H9 (cell line): Measurements from ENCODE around the gene CD28. TPM values are rescaled to one million over a fixed set of nuclear protein-coding genes. Genes with fewer than 3 reads are reported as not detected.

Experiments
- DNase-seq: peaks from one replicate; pipeline ENCODE4 v3.0.0-alpha.2; 2017
- H2AFZ ChIP-seq: one replicate; pipeline ENCODE4 v1.6.1; 2013; ENCODE audit warnings: mild to moderate bottlenecking, low read length, control low read depth, moderate library complexity
- H2AK5ac ChIP-seq: 2 replicates; pipeline ENCODE4 v1.6.1; 2013; ENCODE audit warnings: low read length, control low read depth, mixed read lengths; ENCODE audit not compliant: insufficient read length
- H2BK120ac ChIP-seq: one replicate; pipeline ENCODE4 v1.6.1; 2013; ENCODE audit warnings: low read depth, mild to moderate bottlenecking, low read length, control low read depth, inconsistent platforms; ENCODE audit not compliant: poor library complexity, severe bottlenecking
- H2BK12ac ChIP-seq: 2 replicates; pipeline ENCODE4 v1.6.1; 2013; ENCODE audit warnings: low read length, control low read depth, mixed read lengths, low read depth; ENCODE audit not compliant: insufficient read length
- H2BK15ac ChIP-seq: 2 replicates; pipeline ENCODE4 v1.6.1; 2013; ENCODE audit warnings: low read depth, low read length, control low read depth
- H2BK20ac ChIP-seq: one replicate; pipeline ENCODE4 v1.6.1; 2013; ENCODE audit warnings: low read depth, mild to moderate bottlenecking, low read length, control low read depth, inconsistent platforms; ENCODE audit not compliant: poor library complexity, severe bottlenecking
- H2BK5ac ChIP-seq: 2 replicates; pipeline ENCODE4 v1.6.1; 2013; ENCODE audit warnings: low read length, control low read depth, mixed read lengths; ENCODE audit not compliant: insufficient read length
- H3K14ac ChIP-seq: 2 replicates; pipeline ENCODE4 v1.6.1; 2013; ENCODE audit warnings: low read length, control low read depth; ENCODE audit not compliant: insufficient read depth
- H3K18ac ChIP-seq: 2 replicates; pipeline ENCODE4 v1.6.1; 2013; ENCODE audit warnings: low read depth, mild to moderate bottlenecking, mixed read lengths, low read length, control low read depth; ENCODE audit not compliant: insufficient read length
- H3K23ac ChIP-seq: 2 replicates; pipeline ENCODE4 v1.6.1; 2013; ENCODE audit warnings: low read length, control low read depth, mixed read lengths, low read depth; ENCODE audit not compliant: insufficient read length
- H3K23me2 ChIP-seq: 2 replicates; pipeline ENCODE4 v1.6.1; 2013; ENCODE audit warnings: low read depth, mild to moderate bottlenecking, mixed read lengths, low read length, control low read depth; ENCODE audit not compliant: insufficient read length, poor library complexity, severe bottlenecking
- H3K27ac ChIP-seq: 2 replicates; pipeline ENCODE4 v1.5.1; 2013; ENCODE audit warnings: low read length, control low read depth, mixed read lengths, low read depth; ENCODE audit not compliant: insufficient read length
- H3K27me3 ChIP-seq: 2 replicates; pipeline ENCODE4 v1.6.1; 2013; ENCODE audit warnings: low read length, control low read depth, inconsistent platforms; ENCODE audit not compliant: insufficient read depth
- H3K4ac ChIP-seq: 2 replicates; pipeline ENCODE4 v1.6.1; 2013; ENCODE audit warnings: low read depth, mild to moderate bottlenecking, control low read depth, inconsistent platforms, low read length, moderate library complexity
- H3K4me1 ChIP-seq: 2 replicates; pipeline ENCODE4 v1.6.1; 2013; ENCODE audit warnings: low read length, control low read depth, inconsistent platforms; ENCODE audit not compliant: insufficient read depth
- H3K4me2 ChIP-seq: 2 replicates; pipeline ENCODE4 v1.6.1; 2013; ENCODE audit warnings: low read length, control low read depth, mixed read lengths; ENCODE audit not compliant: insufficient read length, insufficient read depth
- H3K56ac ChIP-seq: 2 replicates; pipeline ENCODE4 v1.6.1; 2013; ENCODE audit warnings: low read depth, mild to moderate bottlenecking, mixed read lengths, low read length, control low read depth; ENCODE audit not compliant: insufficient read length
- H3K79me1 ChIP-seq: 2 replicates; pipeline ENCODE4 v1.6.1; 2013; ENCODE audit warnings: low read depth, mild to moderate bottlenecking, moderate library complexity, low read length, control low read depth, inconsistent platforms; ENCODE audit not compliant: insufficient read depth, poor library complexity, severe bottlenecking
- H3K79me2 ChIP-seq: 2 replicates; pipeline ENCODE4 v1.6.1; 2013; ENCODE audit warnings: low read length, control low read depth, inconsistent platforms; ENCODE audit not compliant: insufficient read depth
- H3K9ac ChIP-seq: 2 replicates; pipeline ENCODE4 v1.6.1; 2013; ENCODE audit warnings: low read length, control low read depth, mixed read lengths; ENCODE audit not compliant: insufficient read length; ENCODE audit errors: extremely low read depth
- H3K9me3 ChIP-seq: one replicate; pipeline ENCODE4 v1.6.1; 2013; ENCODE audit warnings: low read depth, low read length, inconsistent platforms; ENCODE audit not compliant: control insufficient read depth
- H3T11ph ChIP-seq: one replicate; pipeline ENCODE4 v1.6.1; 2013; ENCODE audit warnings: mild to moderate bottlenecking, low read length, control low read depth, inconsistent platforms
- H4K20me1 ChIP-seq: one replicate; pipeline ENCODE4 v1.6.1; 2013; ENCODE audit not compliant: control insufficient read depth, insufficient read length, insufficient read depth
- H4K5ac ChIP-seq: 2 replicates; pipeline ENCODE4 v1.6.1; 2013; ENCODE audit warnings: low read depth, mild to moderate bottlenecking, mixed read lengths, low read length, control low read depth; ENCODE audit not compliant: insufficient read length
- H4K8ac ChIP-seq: replicated peaks from 2 replicates; pipeline ENCODE4 v1.6.1; 2013; ENCODE audit warnings: low read length, control low read depth, mixed read lengths, low read depth; ENCODE audit not compliant: insufficient read length
- H4K91ac ChIP-seq: 2 replicates; pipeline ENCODE4 v1.6.1; 2013; ENCODE audit warnings: low read depth, mild to moderate bottlenecking, moderate library complexity, mixed read lengths, low read length, control low read depth; ENCODE audit not compliant: insufficient read length
- H3K27ac Mint-ChIP-seq, 3 experiments: 2 replicates in 2 of 3; 3 replicates in 1 of 3; pipeline ENCODE4 v1.8.0; 2020 to 2021; ENCODE audit warnings: mixed read lengths in 3 of 3, mild to moderate bottlenecking in 1 of 3, moderate library complexity in 1 of 3
- H3K27me3 Mint-ChIP-seq: 2 replicates; pipeline ENCODE4 v1.8.0; 2021; ENCODE audit warnings: low read depth, mild to moderate bottlenecking, moderate library complexity, mixed read lengths
- H3K36me3 Mint-ChIP-seq, 3 experiments: 2 replicates in 2 of 3; 3 replicates in 1 of 3; pipeline ENCODE4 v1.8.0; 2020 to 2021; ENCODE audit warnings: low read depth in 3 of 3, mixed read lengths in 3 of 3; ENCODE audit not compliant: insufficient read depth in 1 of 3
- H3K4me1 Mint-ChIP-seq, 2 experiments: 2 replicates each; pipeline ENCODE4 v1.8.0; 2020; ENCODE audit warnings: mixed read lengths in 2 of 2
- H3K4me3 Mint-ChIP-seq, 2 experiments: 2 replicates in 1 of 2; 3 replicates in 1 of 2; pipeline ENCODE4 v1.8.0; 2020 to 2021; ENCODE audit warnings: mild to moderate bottlenecking in 2 of 2, mixed read lengths in 2 of 2, moderate library complexity in 1 of 2
- H3K9me3 Mint-ChIP-seq, 2 experiments: 2 replicates in 1 of 2; 3 replicates in 1 of 2; pipeline ENCODE4 v1.8.0; 2020; ENCODE audit warnings: mild to moderate bottlenecking in 2 of 2, mixed read lengths in 2 of 2, moderate library complexity in 1 of 2
- WGBS: extraction: QIAGEN DNeasy Blood & Tissue Kit; methylation state at CpG from one replicate; pipeline ENCODE4 v1.1.7; 2013; ENCODE audit warnings: missing lambda C conversion rate, low lambda C conversion rate, mixed read lengths; ENCODE audit not compliant: insufficient read length; ENCODE audit errors: extremely low coverage; 5-methylcytosine and 5-hydroxymethylcytosine counted together
- total RNA-seq: library from RNA; stranded (reverse); gene quantifications from 2 replicates; pipeline ENCODE4 v1.2.1, GENCODE V29; 2021
- TF ChIP-seq, protein P1 (sequence below): fragments of 200-600 bp; sonication (generic); conservative IDR thresholded peaks from 3 replicates; pipeline ENCODE4 v1.8.0; 2021; ENCODE audit warnings: antibody characterized with exemption, mild to moderate bottlenecking

The CD28 gene
- total RNA-seq, 1 experiment from 2014 or later: not detected

DNA sequence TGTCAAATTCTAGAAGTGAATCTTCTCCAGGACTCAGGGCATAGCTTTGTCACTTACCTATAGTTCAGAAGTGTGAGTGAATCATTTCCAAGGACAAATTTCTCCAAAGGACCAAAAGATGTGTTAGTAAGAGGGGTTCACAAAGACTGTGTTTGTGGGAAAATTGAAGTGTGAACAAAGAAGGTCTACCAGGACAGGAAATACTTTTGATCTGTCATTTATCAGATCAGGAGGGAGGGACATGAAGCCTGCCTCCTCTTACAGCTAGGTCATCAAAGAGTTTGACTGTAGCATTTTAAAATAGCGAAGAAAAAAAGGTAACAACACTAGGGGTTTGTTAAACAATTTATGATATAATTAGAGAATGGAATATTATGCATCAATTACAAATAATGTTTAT, 2.0 kb upstream of the CD28 start:
- Histone ChIP-seq H3K79me2 (no peaks in the 10 kb centered on the region), H2BK120ac (no peak overlapping the region), H3K79me1 (no peaks in the 10 kb centered on the region), H4K8ac (no peak overlapping the region), H2BK12ac (no peak overlapping the region), H3K27ac (no peak overlapping the region), H3K9ac (no peak overlapping the region), H3K23ac (no peak overlapping the region), H3K56ac (no peak overlapping the region), H2AK5ac (no peak overlapping the region), H3K4me1 (no peaks in the 10 kb centered on the region), H3K23me2 (no peaks in the 10 kb centered on the region), H2AFZ (no peak overlapping the region), H3K4ac (no peak overlapping the region), H3K4me2 (no peak overlapping the region), H3K9me3 (no peaks in the 10 kb centered on the region), H4K20me1 (no peaks in the 10 kb centered on the region), H2BK20ac (no peak overlapping the region), H3T11ph (no peak overlapping the region), H2BK15ac (no peak overlapping the region), H3K14ac (no peak overlapping the region), H3K27me3 (no peaks in the 10 kb centered on the region), H4K5ac (no peak overlapping the region), H3K18ac (no peak overlapping the region), H2BK5ac (no peak overlapping the region), H4K91ac (no peak overlapping the region)
- WGBS: no CpG with 5 or more reads among the region's 1 CpG
- H3K4me3 Mint-ChIP-seq: no peak overlapping the region
- DNase-seq: no peak
- TF ChIP-seq, protein P1, sequence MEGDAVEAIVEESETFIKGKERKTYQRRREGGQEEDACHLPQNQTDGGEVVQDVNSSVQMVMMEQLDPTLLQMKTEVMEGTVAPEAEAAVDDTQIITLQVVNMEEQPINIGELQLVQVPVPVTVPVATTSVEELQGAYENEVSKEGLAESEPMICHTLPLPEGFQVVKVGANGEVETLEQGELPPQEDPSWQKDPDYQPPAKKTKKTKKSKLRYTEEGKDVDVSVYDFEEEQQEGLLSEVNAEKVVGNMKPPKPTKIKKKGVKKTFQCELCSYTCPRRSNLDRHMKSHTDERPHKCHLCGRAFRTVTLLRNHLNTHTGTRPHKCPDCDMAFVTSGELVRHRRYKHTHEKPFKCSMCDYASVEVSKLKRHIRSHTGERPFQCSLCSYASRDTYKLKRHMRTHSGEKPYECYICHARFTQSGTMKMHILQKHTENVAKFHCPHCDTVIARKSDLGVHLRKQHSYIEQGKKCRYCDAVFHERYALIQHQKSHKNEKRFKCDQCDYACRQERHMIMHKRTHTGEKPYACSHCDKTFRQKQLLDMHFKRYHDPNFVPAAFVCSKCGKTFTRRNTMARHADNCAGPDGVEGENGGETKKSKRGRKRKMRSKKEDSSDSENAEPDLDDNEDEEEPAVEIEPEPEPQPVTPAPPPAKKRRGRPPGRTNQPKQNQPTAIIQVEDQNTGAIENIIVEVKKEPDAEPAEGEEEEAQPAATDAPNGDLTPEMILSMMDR: no peak
- H3K36me3 Mint-ChIP-seq: no peaks in the 10 kb centered on the region
- no peaks in the 10 kb centered on the region; the same call in 1 of the 2 replicates for H3K27me3 Mint-ChIP-seq
- H3K27ac Mint-ChIP-seq: peak overlapping the region in 1 of 3 experiments; percentile 21; a peak in 1 of 7 replicates
- peaks cover 0 to 3% of the 10 kb centered on the region in 2 experiments; a peak in 3 of 5 replicates for H3K9me3 Mint-ChIP-seq
- no peaks in the 10 kb centered on the region for H3K4me1 Mint-ChIP-seq
